GM21529 (cell line): ENCODE data around the gene CCNY.
"Not testable (repeated sequence)": the region's sequence is repeated elsewhere in the genome, so short reads cannot be mapped to it uniquely, and the experiment has no call there.

Source experiments
- ATAC-seq: cut with Tn5 transposase; IDR thresholded peaks from one replicate; pipeline ENCODE4 v1.9.1; 2021; ENCODE audit not compliant: unreplicated experiment

Gene CCNY

GRCh38 chr10:35336084-35336831 lies at the start of gene CCNY:
Gene CCNY, plus strand, starts transcription at chr10:35336509. Its CDS starts 545 bp downstream, at chr10:35337054.
- peak; percentile 55 for ATAC-seq

DNA sequence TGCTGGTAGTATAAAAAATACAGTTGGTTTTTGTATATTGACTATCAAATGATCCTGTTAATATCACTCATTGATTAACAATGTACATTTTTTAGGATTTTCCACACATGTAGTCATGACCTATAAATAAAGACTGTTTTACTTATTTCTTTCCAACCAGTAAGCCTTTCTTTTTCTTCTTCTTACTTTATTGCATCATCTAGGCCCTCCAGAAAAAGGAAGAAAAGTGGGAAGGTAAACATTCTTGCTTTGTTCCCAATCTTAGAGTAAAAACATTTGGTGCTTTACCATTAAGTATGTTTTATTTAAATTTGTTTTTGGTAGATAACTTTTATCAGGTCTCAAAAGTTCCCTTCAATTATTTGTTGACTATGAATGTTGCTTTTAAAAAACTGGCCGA lies 47.1 kb upstream of the CCNY start:
- no peak for ATAC-seq

DNA sequence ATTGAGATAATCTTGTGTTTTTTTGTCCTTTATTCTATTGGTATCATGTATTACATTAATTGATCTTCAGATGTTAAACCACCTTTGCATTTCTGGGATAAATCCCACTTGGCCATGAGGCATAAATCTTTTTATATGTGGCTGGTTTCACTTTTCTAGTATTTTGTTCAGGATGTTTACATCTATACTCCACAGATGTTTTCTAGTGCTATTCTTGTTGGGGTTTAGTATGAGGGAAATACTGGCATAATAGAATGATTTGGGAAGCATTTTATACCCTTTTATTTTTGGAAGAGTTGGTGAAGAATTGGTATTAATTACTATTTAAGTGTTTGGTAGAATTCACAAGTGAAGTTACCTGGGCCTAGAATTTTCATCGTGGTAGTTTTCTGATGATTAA lies 41.8 kb upstream of the CCNY start:
- ATAC-seq: no peak

DNA sequence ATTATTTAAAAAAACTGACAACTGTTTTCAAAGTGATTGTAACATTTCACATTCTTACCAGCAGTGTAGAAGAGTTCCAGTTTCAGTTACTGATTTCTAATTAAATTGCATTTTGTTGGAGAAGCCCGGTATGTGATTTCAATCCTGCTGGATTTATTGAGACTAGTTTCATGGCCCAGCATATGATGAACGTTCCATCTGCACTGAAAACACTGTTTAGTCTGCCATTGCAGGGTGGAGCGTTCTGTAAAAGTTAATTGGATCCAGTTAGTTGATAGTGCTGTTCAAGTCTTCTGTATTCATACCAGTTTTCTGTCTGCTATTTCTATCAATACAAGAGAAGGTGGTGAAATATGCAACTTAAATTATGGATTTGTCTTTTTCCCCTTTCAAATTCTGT lies 37.3 kb upstream of the CCNY start:
- ATAC-seq: no peak

DNA sequence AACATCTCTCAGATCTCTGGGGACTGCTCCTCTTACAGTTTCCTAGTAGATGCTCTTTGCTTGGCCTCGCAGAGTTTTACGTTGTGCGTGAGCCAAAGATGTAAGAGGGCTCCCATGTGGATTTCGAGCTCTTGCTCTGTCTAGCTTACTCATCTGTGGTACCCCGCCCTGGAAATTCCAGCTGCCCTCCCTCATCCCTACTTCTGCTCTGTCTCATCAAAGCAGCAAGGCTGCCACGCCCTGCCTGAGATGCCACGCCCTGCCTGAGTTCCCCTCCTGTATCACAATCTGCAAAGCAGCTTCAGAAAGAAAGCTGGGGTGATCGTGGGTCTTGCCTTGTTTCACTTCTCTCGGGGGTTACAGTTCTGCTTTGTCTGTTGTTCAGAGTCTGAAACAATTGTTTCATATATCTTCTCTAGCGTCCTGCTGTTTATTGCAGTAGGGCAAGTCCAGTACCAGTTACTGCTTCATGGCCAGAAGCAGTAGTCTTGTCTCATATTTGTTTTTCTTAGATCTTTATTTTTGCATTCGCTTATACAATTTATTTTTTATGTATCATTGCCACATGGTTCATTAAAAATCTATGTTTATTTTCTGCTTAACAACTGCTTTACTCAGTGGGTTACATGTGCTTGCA lies 36.1 kb upstream of the CCNY start:
- ATAC-seq: peak; percentile 99

DNA sequence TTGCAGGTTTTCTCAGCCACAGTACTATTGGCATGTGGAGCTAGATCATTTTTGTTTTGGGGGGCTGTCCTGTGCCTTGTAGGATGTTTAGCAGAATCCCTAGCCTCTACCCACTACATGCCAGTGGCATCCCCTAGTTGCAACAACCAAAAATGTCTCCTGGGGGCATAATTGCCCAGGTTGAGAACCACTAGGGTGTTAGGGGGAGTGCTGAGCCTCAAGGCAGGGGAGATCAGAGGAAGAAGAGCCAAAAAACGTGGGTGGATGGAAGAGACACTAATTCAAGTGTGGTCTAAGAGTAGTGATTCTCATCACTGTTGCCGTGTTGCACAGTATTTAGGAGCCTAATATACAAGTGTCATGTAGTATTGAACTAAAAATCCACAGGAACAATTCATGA lies 31.7 kb upstream of the CCNY start:
- ATAC-seq: no peak

DNA sequence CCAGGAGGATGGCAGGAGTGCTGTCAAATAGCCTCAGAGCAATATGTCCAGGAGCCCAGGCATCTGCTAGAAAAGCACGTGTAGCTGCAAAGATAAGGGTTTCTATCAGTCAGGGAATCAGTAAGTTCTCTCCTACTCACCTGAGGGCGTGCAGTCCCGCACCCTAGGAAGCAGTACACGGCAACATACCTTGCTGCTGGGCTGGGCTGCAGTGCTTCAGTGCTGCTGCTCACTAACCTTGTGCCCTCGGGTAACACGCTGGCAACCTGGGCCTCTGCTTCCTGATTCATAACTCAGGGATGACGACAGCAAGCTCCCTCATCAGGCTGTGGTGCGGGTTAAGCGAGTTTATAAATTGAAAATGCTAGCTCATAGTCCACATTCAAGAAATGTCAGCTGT lies 29.5 kb upstream of the CCNY start:
- no peak for ATAC-seq

DNA sequence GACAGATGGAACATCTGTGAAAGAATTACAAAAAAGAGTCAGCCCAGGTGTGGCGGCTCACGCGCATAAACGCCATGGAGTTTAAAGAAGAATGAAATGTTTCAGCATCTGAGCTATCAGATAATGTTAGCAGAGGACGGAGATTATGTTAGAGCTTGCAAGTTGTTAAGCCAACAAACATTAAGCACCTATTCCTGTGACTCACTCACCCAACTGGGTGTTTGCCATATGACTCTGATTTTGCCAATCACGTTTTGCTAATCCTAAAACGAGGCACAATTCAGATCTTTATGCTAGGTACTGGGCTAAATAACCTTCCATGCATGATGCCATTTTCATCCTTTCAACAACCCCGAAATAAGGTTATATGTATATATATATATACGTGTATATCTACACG lies 29.0 kb upstream of the CCNY start:
- ATAC-seq: no peak

DNA sequence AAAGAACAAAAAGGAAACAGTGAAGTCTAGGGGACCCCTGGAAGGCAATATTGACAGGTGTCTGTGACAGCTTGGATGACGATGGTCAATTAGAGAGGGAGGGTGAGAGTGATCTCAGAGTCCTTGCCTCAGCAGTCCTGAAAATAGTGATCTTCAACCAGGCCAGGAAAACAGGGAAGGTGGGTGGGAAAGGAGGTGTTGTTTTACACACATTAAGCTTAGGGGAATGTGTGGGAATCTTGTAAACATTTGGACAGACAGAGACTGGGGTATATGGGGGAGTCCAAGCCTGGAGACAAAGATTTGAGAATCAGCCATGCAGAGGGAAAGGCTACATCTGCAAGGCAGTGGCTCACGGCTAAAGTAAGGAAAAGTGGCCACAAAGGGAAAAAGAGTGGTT lies 27.5 kb upstream of the CCNY start:
- no peak for ATAC-seq

- ATAC-seq: not testable (repeated sequence)
These were observed 22.2 kb upstream of the CCNY start for GRCh38 chr10:35314142-35314541.

DNA sequence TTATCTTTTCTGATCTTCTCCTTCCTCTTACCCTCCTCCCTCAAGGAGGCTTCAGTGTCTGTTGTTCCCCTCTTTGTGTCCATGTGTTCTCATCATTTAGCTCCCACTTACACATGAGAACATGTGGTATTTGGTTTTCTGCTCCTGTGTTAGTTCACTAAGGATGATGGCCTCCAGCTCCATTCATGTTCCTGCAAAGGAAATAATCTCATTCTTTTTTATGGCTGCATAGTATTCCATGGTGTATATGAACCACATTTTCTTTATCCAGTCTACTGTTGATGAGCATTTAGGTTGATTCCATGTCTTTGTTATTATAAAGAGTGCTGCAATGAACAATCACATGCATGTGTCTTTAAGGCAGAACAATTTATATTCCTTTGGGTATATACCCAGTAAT lies 21.1 kb upstream of the CCNY start:
- ATAC-seq: not testable (repeated sequence)

DNA sequence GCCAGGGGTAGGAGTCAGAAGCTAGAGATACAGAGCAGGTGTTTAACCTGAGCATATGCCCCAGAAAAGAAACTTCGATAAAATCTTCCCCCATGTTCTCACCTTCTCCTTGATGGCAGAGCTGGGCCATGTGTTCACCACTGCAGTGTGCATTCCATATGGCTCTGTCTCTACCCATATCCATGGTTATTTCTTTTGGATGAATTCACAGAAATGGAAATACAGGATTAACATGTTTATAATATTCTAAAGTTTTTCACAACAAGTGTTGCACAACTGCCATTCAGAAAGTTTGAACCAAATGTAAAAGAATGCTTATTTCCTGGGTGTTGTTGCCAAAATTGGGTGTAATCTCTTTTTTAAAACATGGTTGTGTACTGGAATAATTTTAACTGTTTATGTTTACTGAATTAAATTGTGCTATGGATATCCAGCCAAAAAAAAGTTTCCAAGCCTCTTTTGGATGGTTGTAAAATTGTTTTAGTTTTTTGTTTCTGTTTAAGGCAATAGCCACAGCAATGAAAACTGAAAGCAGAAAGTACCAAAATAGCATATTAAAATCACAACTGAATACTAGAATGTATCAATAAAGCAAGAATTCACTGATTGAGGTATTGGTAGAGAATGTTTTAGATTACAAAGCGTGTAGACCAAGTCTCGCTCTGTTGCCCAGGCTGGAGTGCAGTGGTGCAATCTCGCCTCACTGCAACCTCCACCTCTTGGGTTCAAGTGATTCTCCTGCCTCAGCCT lies 19.9 kb upstream of the CCNY start:
- peak; percentile 64 for ATAC-seq

DNA sequence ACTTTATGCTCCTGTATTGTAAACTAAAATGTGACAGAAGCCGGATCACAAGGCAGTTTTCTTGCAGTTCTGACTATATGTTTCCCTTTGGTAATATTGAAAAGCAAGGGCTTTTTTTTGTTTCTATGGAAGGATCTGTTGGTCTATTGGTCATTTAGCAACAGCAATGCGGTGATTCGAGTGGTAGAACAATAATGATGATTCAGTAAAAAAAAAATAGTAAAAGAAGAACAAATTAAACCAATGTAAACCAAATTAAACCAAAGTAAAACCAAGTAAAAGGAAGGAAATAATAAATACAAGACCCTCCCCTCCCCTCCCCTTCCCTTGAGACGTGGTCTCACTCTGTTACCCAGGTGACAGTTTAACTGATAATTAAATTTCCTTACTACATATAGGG lies 17.8 kb upstream of the CCNY start:
- no peak for ATAC-seq

DNA sequence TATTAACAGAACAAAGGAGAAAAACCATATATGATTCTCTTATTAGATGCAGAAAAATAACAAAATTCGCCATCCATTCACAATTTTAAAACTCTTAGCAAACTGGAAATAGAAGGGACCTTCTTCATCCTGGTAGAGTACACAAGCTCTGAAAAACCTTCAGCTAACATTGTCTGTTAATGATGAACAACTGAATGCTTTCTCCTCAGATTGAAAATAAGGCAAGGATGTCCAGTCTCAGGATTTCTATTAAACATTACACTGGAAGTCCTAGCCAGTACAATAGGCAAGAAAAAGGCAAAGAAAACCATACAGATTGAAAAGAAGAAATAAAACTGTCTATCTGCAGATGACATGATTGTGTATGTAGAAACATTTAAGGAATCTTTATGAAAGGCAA lies 16.0 kb upstream of the CCNY start:
- ATAC-seq: no peak

GRCh38 chr10:35322636-35323035 lies 13.7 kb upstream of the CCNY start:
- ATAC-seq: no peak

DNA sequence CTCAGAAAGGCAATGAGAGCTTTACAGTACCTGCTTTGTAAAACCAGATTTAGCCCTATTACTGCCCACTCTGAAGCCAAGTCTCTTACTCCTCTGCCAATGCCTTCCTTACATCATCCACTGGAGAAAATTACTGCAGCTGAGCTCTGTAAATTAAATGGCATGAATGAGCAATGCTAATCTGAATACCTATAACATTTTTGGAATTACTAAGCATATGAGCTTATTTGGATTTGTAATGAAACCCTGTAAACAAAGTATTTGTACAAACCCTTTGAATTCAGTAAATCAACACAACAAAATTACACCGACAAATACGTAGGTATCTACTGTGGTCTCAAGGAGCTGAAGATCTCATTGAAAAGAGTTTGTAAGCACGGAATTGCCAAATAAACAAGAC lies 12.1 kb upstream of the CCNY start:
- no peak for ATAC-seq

GRCh38 chr10:35326466-35327235 lies 9.7 kb upstream of the CCNY start:
- no peak for ATAC-seq

DNA sequence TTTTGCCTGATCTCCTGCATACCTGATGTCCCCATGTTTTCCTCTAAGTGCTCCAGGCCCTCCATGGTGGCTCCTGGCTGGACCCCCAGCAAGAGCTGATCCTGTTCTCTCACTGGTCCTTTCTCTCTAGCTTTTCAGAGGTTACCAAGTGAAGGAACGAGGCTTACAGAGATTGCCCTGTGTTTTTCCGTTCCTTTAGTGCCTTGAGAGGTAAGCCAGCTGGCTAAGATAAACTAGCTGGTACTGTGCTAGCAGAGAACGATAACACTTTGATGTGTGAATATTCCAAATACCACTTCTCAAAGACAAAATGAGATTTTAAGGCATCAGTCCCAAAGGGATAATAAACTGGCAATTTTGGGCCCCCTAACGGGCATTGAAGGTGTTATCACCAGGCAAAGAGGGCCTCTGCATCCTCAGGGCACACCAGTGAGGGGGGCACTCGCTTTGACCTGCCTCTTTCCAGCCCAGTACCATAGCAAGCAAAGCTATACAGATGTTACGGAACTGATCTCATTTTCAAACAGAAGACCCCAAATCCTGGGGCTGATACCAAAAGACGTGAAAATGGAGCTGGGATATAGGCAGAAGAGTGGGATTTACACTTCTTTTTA lies 8.4 kb upstream of the CCNY start:
- ATAC-seq: no peak

GRCh38 chr10:35328404-35329037 lies 7.8 kb upstream of the CCNY start:
- ATAC-seq: peak; percentile 55

GRCh38 chr10:35329520-35329919 lies 6.8 kb upstream of the CCNY start:
- ATAC-seq: no peak
